DMS 273 (cell line): ENCODE data around the gene PDHX.
"Not testable (repeated sequence)": the region's sequence is repeated elsewhere in the genome, so short reads cannot be mapped to it uniquely, and the experiment has no call there.

ENCODE experiments used
- DNase-seq: peaks from one replicate; lab custom pipeline; 2025; ENCODE audit not compliant: unreplicated experiment; lab: John Stamatoyannopoulos, UW

PDHX gene

DNA sequence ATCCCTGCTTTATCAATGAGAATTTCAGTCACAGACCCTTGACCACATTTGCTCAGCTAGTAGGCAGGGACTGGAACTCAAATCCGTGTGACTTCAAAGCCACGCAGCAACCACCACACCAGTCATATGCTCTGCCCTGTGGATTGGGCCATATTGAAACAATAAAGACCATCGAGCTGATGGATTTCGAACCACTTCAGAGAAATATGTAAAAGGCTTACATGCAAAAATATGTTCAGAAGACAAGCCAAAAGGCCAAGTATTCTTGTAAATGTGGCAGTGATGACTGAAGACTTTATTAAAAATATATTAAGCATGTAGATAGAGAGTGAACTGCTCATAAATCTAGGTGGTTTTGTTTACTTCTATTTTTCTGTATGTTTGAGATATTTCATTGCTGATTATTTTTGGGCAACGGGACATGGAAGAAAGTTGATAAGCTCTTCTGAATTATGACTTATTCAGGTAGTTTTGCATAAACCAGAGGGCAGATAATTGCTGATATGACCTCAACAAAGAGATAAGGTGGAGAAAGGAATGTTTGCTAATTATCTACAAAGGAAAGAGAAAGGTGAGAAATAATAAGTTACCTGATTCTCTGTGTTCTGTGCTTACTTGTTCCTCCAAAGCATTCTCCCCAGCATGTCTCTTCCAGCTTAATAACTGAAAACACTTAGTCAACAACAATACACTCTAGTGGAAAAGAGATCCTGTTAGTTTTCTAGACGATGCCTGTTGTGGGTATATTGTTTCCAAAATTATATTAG lies 99.4 kb downstream of the PDHX start:
- DNase-seq: no peak

DNA sequence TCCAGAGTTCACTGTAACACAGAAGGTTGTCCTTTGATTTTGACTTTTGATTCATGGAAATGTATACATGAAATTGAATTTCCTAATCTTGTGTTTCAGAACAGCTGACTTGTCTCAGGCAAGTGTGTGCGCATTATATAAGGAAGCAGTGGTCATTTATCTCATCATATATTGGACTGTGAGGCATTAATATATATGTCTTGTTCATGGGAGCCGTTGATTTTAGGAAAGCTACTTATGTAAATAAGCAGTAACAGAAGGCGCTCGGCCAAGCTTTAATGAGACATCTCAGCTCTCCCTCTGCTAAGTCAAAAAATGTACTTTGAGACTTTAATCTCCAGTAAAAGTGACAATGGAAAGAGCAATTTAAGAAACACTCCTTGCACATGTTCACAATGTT lies 100.5 kb downstream of the PDHX start:
- peak; percentile 21 for DNase-seq

DNA sequence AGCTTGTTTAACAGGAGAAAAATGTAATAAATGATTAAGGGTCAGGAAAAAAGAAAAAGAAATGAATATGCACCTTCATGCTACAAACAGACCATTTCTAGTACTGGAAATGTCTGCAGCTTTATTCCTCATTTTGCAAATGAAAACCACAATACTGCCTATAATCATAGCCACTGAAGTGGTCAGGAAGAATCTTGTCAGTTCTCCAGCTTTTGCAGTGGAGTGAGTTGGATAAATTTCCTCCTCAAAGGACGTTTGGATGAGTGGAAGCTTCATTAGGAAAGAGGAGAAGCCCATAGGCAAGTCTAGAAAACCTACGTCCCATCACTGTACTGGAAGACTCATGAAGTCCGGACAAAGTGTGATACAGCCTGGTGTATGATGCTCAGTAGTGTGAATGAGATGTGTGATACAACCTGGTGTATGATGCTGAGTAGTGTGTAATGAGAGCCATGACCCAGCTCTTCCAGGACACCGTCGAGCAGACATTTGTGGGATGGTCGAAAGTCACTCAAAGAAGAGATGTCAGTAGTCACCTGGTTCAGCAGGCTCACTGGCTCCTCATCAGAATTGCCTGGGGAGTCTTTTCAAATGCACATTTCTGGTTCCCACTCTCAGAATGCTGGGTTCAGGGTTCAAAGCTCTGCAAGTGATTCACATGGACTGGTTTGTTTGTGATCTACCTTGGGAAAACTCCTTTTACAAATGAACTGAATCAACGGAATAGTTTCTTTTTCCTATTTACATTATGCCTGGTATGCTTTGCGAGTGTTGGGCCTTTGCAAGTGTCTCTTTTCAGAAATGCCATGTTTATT lies 101.3 kb downstream of the PDHX start:
- DNase-seq: no peak

DNA sequence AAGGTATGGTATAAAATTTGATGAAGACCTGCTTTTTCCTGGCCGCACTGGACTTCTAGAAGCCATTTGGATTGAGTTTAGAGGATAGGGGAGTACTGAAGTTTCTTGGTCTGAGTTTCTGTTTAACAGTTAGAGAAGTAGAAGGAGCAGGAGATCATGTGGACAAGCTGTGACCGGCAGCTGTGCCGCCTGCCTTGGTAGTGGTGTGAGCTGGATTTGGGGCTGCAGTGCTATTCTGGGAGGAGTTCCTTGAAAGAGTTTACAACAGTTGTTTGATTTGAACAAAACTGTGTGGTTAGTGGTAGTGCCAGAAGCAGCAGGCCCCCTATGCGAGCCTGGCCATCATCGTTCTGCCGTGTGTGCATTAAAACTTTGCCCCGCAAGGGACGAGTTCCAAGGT lies 105.2 kb downstream of the PDHX start:
- no peak for DNase-seq

DNA sequence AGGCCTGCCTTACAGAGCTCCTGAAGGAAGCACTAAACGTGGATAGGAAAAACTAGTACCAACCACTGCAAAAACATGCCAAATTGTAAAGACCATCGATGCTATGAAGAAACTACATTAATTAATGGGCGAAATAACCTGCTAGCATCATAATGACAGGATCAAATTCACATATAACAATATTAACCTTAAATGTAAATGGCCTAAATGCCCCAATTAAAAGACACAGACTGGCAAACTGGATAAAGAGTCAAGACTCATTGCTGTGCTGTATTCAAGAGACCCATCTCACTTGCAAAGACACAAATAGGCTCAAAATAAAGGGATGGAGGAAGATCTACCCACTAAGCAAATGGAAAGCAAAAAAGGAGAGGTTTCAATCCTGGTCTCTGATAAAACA lies 107.5 kb downstream of the PDHX start:
- not testable (repeated sequence) for DNase-seq

DNA sequence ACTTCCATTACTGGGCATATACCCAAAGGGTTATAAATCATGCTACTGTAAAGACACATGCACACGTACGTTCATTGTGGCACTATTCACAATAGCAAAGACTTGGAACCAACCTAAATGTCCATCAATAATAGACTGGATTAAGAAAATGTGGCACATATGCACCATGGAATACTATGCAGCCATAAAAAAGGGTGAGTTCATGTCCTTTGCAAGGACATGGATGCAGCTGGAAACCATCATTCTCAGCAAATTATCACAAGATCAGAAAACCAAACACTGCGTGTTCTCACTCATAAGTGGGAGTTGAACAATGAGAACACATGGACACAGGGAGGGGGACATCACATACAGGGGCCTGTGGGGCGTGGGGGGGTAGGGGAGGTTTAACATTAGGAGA lies 111.6 kb downstream of the PDHX start:
- not testable (repeated sequence) for DNase-seq

DNA sequence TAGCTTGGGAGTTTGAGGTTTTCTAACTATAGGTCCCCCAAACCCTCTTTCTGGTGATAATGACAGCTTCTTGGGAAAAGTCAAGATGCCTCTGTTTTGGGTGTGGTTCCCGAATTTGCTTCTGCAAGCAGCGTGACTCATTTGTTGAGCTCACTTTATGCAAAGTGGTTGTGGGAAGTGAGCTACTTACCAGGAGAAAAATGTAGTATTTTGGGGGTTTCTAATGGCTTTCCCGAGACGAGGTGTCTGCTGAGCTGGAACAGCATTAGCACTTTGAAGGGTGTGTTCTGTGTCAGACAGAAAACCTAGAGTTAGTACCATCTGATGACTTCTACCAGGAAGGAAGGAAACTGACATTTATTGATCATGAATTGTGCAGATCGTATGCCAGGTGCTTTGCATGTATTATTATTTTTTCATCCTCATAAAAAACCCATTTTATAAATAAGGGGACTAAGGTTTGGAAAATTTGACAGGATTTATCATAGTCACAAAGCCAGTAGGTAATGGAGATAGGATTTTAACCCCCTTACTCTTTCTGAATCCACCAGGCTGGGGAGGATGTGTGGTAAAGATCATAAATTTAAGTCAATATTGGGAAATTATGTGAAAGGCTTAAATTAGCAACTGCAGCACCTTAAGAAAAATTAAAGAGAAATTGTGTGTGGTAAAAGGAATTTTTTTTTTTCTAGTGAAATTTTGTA lies 113.7 kb downstream of the PDHX start:
- DNase-seq: no peak

DNA sequence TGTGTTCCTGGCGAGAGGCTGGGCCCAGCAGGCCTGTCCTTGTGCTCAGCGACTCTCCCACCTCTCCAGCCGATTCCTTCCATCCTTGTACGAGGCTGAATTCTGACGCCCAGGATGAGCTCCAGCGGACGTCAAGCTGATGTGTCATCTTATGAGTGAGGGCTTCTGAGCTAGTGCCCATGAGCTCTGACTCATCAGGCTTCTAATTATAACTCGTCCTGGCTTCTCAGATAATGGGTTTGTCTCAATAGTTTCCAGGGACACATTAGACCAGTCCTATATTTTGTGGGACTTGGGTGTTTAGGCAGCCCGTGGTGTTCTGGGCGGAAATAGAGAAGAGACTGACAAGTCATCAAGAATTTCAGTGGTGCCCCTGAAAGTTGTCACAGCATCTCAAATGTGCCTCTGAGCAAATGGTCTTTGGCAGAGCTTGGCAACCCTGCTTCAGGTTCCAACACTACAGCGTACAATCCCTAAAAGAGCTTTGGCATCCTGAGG lies 114.3 kb downstream of the PDHX start:
- DNase-seq: peak; percentile 19

DNA sequence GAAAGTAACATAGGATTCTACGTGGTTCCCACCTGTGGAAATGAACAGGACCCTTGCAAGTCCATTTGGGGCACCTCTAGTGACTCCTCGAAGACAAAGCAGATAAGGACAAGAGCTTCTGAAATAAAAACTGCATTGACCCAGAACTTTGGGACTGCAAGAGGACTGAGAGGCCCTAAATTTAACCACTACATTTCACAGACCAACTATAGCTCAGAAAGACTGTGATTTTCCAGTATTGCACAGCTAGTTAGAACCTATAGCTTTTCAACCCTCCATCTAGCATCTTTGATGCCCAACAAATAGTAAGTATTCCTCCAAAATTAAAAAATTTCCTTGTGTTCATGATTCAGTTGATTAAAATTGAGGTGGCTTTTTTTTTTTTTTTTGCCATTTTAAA lies 114.9 kb downstream of the PDHX start:
- no peak for DNase-seq

DNA sequence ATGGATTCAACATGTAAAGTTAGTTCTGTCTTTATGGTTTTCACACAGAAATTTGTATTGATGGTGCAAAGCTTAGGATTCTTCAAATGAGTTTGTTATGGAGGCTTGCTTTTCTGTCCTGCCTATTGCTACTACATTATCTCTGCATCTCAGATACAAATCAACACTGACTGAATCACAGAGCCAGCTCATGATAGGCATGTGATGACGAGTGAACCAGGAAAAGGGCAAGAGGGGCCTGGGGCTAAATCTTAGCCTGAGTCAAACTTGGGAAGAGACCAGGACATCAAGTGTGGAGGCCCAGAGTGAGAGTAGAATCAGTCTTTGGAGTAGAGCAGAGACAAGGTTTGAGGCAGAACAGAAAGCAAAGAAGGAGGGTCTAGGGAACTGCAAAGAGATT lies 115.4 kb downstream of the PDHX start:
- DNase-seq: no peak

DNA sequence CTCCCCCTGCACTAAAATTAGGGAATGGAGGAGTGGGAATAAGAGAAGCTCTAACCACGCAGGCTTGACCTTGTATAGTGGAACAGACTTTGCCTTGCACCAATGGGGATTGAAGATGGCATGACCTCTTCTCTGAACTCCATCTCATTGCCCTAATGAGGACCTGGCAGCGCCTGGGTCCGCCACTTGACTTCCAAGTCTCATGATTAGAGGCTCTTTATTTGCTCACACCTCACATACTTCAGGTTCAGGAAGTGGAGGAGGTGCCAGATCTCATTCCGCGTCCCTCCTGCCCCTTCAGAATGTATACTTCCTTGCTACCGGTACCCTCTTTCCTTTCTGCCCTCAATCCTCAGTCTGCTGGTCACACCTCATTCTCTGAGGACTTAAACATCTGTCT lies 116.6 kb downstream of the PDHX start:
- no peak for DNase-seq

DNA sequence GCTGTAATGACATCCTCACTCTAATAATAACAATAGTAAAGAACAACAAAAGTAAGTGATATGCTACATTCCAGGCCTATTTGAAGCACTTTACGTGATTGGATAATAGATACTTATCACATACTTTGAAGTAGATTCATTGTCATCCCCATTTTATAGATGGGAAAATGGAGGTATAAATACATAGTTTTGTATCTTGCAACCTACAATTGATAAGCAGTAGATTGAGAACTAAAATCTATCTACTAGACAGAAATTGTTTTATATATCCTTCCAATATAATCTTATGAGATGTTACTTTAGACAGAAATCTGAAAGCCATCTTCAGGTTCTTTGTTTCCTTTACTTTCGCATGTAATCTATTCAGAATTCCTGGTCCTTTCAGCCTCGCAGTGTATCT lies 118.0 kb downstream of the PDHX start:
- no peak for DNase-seq

DNA sequence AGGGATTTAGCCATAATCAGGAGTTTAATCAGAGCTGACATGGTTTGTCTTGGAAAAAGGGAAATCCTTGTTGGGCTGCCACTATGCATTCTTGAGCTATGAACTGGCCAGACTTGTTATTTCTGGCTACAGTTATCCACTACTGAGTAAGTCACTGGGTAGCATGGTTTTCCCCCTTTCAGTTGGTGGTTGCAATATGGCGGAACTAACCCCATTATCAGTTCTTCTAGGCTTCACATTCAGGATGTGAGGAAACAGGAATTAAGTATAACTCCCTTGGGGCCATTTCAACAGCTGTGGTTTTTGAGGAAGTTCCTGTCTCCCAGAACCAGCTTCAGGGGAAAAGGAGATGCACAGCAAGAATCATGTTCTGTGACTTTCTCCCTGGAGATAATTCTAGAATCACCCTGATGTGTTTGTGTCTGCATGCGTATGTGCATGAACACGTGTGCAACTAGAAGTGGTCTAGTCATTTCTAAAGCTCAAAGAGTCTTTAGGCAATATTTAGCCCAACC lies 119.5 kb downstream of the PDHX start:
- peak; percentile 2 for DNase-seq

DNA sequence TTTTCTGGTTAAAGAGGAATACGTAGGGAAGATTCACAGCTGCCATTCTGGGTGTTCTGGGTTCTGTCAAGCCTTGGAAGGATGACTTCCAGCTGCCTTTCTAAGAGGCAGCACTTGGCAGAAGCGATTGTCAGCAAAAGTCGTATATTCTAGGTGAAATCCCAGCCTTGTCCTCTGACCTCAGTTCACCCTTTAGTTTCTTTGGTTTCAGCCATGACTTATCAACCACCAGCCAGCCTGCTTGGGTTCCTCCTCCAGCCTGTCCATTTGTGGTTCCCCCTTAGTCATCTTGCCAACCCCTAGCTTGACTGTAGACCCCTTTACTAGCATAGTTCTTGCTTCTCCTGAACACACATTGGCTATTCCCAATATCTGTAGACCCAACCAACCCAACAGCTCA lies 120.2 kb downstream of the PDHX start:
- DNase-seq: no peak

DNA sequence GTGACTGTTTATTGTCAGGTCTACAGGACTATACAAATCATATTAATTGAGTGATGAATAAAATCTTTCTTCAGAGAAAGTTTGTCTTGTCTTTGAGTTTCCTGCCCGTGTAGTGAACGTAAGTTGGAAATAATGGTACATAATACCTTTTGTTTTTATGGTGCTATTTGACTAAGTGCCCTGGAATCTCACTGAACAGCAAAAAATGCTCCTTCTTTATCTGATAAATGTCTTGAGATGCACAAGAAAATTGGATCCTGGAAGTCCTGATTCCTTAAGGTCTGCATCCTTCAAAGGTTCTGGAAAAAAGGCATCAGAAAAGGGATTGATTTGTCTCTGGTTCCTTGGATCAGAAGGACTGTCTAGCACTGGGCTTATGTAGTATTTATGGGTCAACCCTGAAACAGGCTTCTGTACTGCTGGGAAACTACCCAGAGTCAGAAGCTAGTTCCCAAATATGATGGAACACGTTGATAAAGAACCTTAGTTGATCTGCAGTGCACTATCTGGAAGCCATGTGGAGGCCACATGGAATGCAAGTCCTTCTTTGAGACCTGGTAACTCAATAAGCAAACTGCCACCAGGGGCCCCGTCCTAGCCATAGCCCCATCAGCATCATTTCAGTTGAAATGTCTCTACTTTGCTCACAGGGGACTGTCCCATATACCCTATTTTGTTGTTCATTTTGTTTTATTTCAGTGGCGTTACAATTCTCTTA lies 122.0 kb downstream of the PDHX start:
- DNase-seq: no peak

DNA sequence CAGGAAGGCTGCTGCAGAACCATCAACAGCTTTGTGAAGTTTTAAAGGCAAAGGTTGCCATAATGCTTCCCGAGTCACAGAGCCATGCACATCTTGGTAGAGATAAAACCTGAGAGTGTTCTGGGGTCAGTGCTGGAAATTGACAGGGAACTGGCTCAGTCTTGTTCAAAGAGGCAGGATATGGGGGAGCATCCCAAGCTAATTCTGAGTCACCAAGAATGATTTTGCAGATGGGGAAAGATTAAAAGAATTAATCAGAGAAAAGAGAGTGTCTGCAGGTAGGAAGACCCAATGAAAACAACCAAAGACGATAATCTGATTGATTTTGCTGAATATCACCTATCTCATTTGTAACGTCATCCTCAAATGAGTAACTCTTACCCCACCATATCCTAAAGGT lies 122.7 kb downstream of the PDHX start:
- DNase-seq: no peak

DNA sequence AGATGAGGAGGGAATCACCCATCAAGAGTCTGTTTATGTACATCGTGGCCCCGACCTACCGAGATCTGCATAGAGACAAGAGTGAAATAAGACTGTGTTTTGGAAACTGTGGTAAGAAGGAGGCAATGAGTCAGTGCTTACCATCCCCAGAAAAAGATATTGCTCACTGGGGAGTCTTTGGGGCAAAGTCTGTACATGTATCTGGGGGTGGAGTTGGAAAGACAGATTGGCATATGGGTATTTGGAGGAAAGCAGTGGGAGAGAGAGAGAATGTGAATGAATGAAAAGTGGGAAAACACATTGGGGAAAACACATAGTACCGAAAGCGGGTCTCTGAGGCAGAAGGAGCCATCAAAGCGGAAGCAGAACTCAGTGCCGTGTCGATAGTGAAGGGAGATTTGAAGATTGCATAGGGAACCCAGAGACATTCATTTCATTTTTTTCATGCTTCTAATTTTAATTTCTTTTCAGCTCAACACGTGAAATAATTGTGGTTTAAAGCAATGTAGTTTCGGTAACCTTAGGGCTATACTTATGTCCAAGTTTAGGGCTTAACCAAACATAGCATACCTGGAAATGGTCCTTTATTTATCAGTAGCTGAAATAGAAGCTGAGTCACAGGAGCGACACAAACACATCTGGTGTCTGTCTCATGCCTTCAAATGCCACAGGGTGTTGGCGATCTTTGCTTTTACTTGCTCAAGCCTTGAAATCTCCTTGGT lies 124.0 kb downstream of the PDHX start:
- peak; percentile 6 for DNase-seq

DNA sequence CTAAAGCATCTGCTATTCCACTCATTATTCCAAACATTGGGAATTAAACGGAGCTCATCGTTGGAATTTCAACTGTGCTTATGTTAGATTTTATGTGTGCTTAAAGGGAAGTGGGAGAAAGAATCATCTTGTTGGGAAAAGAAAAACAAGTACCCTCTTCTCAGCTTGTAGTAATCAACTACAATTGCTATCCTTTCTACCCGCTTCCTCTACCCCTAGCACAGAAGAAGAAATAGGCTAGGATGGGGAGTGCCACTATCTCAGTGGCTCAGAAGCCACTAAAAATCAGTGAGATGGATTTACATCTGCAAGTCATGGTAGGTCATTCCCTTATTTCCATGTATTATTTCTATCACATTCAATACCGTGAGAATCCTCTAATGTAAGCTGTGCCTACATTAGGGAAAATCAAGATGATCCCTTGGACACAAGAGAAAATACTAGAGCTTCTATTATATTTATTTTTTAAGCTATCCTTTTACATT lies 124.7 kb downstream of the PDHX start:
- DNase-seq: no peak

DNA sequence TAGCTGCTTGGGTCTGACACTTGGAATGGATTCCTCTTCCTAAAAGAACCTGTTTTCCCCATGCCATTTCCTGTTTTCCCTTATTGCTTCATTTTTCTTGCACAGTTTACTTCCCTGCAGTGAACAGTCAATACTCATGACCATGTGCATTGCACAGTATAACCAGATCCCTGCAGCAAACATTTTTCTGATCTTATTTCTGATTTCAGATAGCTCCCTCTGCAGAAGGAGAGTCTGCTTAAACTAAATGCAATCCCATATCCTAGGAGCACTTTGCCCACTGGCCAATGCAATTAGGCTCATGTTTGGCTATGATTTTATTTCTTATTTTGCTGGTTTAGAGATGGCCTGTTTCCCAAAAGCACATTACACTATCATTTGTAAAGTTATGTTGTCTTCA lies 125.8 kb downstream of the PDHX start:
- DNase-seq: no peak

DNA sequence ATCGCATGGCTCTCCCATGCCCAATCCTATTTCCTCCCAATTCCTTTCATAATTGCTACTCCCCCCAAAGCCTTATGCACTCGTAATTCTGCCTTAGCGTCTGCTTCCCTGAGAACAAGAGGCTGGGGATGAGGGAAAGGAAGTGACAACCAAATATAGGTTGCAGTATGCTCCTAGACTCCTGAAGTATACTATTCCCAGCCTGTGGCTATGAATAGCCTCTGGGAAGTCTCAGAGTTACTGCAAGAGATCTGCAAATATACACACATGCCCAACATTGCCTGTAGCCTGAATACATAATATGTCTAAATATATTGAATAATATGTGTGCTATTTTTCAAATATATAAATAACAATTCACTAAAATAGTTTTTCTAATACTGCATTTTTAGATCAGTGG lies 126.5 kb downstream of the PDHX start:
- DNase-seq: no peak
